HS-5 (cell line): ENCODE data around the gene MYL10.

Experiments used
- DNase-seq: peaks from one replicate; pipeline ENCODE4 v3.0.0-alpha.2; 2012; ENCODE audit warnings: low read depth

Gene MYL10

GRCh38 chr7:101595766-101596537, 33.1 kb downstream of the MYL10 start:
- DNase-seq = no peak

- no peak for DNase-seq
Measured at GRCh38 chr7:101595246-101595645, 33.9 kb downstream of the MYL10 start.

GRCh38 chr7:101594790-101595189, 34.3 kb downstream of the MYL10 start:
- DNase-seq = no peak

- no peak for DNase-seq
Measured at GRCh38 chr7:101593556-101593955, 35.5 kb downstream of the MYL10 start.

GRCh38 chr7:101591504-101591903, 37.6 kb downstream of the MYL10 start:
- no peak for DNase-seq

GRCh38 chr7:101590663-101591435, 38.2 kb downstream of the MYL10 start:
- no peak for DNase-seq

GRCh38 chr7:101589976-101590662, 39.0 kb downstream of the MYL10 start:
- DNase-seq = no peak

- no peak for DNase-seq
Measured at GRCh38 chr7:101589052-101589451, 40.0 kb downstream of the MYL10 start.

GRCh38 chr7:101588131-101588935, 40.8 kb downstream of the MYL10 start:
- no peak for DNase-seq

GRCh38 chr7:101586906-101587677, 42.0 kb downstream of the MYL10 start:
- DNase-seq = no peak

GRCh38 chr7:101586078-101586905, 42.8 kb downstream of the MYL10 start:
- DNase-seq = no peak

- no peak for DNase-seq
Measured at GRCh38 chr7:101582971-101583370, 46.1 kb downstream of the MYL10 start.

GRCh38 chr7:101581891-101582290, 47.2 kb downstream of the MYL10 start:
- DNase-seq = no peak

- no peak for DNase-seq
Measured at GRCh38 chr7:101580596-101580995, 48.5 kb downstream of the MYL10 start.

GRCh38 chr7:101578552-101578951, 50.5 kb downstream of the MYL10 start:
- no peak for DNase-seq

GRCh38 chr7:101576998-101577397, 52.1 kb downstream of the MYL10 start:
- no peak for DNase-seq

GRCh38 chr7:101575721-101576120, 53.4 kb downstream of the MYL10 start:
- peak; percentile 2 for DNase-seq

GRCh38 chr7:101575168-101575567, 53.9 kb downstream of the MYL10 start:
- DNase-seq = no peak

- no peak for DNase-seq
Measured at GRCh38 chr7:101572156-101572555, 56.9 kb downstream of the MYL10 start.

GRCh38 chr7:101567230-101567629, 61.9 kb downstream of the MYL10 start:
- no peak for DNase-seq
